Loucy (cell line): ENCODE results near the gene PRKCE.

Experiments
- EZH2phosphoT487 ChIP-seq: fragments of 200-600 bp; IDR thresholded peaks from 2 replicates; pipeline ENCODE4 v1.6.1; 2018; ENCODE audit warnings: antibody characterized with exemption, mild to moderate bottlenecking, moderate library complexity, borderline replicate concordance
- TF ChIP-seq, protein P1 (sequence below): fragments of 200-600 bp; sonication (generic); conservative IDR thresholded peaks from 2 replicates; pipeline ENCODE4 v1.5.1; 2014; ENCODE audit warnings: mild to moderate bottlenecking, antibody characterized with exemption, low read length

DNA sequence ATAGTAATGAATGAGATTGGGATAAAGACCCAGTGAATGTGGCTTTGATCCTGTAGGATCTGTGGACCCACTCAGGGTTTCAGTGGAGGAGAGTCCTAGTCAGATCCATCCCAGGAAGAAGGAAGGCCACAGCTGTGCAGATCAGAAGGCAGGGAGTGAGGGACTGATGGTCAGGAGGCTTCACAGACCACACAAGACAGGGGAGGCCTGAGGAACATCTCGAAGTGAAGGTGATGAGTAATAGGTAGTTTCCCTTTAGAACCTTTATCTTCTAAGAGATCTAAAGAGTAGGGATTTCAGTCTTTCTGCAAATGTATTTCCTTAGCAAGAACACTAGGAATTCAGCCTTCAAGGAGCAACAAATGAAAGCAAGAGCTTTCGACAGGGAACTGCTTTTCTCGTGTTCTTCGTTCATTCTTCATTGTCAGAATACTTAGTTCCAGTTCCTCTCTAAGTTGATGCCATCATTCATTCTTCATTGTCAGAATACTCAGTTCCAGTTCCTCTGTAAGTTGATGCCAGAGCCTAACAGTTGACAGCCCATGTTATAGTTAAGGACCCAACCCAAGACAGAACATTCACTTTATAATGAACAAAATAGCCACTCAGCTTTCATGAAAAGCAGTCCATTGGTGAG, 495.5 kb downstream of the PRKCE start:
- TF ChIP-seq, protein P1, sequence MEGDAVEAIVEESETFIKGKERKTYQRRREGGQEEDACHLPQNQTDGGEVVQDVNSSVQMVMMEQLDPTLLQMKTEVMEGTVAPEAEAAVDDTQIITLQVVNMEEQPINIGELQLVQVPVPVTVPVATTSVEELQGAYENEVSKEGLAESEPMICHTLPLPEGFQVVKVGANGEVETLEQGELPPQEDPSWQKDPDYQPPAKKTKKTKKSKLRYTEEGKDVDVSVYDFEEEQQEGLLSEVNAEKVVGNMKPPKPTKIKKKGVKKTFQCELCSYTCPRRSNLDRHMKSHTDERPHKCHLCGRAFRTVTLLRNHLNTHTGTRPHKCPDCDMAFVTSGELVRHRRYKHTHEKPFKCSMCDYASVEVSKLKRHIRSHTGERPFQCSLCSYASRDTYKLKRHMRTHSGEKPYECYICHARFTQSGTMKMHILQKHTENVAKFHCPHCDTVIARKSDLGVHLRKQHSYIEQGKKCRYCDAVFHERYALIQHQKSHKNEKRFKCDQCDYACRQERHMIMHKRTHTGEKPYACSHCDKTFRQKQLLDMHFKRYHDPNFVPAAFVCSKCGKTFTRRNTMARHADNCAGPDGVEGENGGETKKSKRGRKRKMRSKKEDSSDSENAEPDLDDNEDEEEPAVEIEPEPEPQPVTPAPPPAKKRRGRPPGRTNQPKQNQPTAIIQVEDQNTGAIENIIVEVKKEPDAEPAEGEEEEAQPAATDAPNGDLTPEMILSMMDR = no peak
- TF ChIP-seq EZH2phosphoT487 = no peak
